ENCODE results near the gene VRK2.
"Not testable (repeated sequence)": the region's sequence is repeated elsewhere in the genome, so short reads cannot be mapped to it uniquely, and the experiment has no call there.

The VRK2 gene

DNA sequence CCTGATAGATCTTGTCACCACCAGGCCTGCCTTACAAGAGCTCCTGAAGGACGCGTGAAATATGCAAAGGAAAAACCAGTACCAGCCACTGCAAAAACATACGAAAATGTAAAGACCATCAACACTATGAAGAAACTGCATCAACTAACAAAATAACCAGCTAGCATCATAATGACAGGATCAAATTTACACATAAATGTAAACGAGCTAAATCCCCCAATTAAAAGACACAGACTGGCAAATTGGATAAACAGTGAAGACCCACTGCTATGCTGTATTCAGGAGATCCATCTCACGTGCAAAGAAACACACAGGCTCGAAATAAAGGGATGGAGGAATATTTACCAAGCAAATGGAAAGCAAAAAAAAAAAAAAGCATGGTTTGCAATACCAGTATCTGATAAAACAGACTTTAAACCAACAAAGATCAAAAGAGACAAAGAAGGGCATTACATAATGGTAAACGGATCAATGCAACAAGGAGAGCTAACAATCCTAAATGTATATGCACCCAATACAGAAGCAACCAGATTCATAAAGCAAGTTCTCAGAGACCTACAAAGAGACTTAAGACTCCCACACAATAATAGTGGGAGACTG lies 123.8 kb downstream of the VRK2 start:
- DNase-seq = not testable (repeated sequence)

- DNase-seq = not testable (repeated sequence)
These were observed 125.2 kb downstream of the VRK2 start for GRCh38 chr2:58171831-58172230.

- not testable (repeated sequence) for DNase-seq
These were observed 130.6 kb downstream of the VRK2 start for GRCh38 chr2:58177187-58177586.

DNA sequence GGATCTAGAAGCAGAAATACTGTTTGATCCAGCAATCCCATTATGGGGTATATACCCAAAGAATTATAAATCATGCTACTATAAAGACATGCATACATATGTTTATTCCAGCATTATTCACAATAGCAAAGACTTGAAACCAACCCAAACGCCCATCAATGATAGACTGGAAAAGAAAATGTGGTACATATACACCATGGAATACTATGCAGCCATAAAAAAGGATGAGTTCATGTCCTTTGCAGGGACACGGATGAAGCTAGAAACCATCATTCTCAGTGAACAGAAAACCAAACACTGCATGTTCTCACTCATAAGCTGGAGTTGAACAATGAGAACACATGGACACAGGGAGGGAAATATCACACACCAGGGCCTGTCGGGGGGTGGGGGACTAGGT lies 133.6 kb downstream of the VRK2 start:
- DNase-seq = not testable (repeated sequence)

GRCh38 chr2:58180635-58181034 lies 134.0 kb downstream of the VRK2 start:
- DNase-seq = no peak

DNA sequence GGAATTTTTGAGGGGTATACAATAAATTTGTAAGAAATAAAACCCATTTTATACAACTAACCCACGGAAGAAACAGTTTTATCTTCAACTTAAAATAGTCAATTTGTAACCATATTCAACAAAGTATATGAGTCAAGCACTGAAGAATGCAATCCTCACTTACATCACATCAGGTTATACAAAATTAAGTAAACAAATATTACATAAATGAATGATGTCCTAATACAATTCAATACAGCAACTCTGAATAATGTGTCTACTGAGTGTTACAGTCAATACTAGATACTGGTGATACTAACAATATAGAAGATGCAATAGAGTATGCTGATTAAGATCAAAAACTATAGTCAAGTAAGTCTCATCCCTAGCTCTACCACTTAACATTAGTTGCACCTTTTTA lies 135.9 kb downstream of the VRK2 start:
- DNase-seq = peak; percentile 41

GRCh38 chr2:58186501-58186900 lies 139.9 kb downstream of the VRK2 start:
- DNase-seq = no peak

DNA sequence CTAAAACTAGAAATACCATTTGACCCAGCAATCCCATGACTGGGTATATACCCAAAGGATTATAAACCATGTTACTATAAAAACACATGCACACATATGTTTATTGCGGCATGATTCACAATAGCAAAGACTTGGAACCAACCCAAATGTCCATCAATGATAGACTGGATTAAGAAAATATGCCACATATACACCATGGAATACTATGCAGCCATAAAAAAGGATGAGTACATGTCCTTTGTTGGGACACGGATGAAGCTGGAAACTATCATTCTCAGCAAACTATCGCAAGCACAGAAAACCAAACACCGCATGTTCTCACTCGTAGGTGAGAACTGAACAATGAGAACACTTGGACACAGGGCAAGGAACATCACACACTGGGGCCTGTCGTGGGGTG lies 140.4 kb downstream of the VRK2 start:
- DNase-seq = not testable (repeated sequence)

DNA sequence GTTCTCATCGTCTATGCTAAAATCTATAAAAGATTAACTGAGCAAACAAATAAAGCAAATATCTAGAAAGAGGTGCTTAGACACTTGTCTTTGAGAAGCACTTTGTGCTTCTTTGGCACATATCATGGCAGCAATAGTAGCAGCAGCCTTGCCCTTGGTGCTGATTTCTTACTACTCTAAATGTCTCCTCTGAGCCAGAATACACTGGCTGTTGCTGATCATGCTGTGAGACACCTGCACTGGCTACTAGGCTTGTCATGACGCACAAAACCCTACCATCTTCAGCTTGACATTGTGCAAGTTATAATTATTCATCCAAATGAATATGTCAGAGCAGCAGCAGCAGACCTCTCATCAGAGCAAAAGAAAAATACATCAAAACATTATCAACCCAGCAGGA lies 147.9 kb downstream of the VRK2 start:
- no peak for DNase-seq

DNA sequence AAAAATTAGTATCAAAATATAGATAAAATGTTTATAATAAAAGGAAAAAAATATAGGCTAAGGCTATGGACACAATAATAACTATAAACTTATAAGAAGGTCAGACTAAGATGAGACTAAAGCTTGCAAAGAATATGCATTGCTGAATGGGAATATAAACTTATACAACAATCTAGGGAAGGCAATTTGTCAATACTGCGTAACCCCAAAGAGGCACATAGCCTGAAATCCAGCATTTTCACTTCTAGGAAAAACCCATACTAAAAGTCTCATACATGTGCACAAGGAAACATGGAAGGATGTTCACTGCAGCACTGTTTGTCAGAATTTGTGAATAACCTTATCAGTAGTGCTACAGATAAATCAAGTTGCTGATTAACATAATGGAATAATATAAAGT lies 149.1 kb downstream of the VRK2 start:
- DNase-seq = no peak

GRCh38 chr2:58197894-58198293 lies 151.3 kb downstream of the VRK2 start:
- DNase-seq = no peak

DNA sequence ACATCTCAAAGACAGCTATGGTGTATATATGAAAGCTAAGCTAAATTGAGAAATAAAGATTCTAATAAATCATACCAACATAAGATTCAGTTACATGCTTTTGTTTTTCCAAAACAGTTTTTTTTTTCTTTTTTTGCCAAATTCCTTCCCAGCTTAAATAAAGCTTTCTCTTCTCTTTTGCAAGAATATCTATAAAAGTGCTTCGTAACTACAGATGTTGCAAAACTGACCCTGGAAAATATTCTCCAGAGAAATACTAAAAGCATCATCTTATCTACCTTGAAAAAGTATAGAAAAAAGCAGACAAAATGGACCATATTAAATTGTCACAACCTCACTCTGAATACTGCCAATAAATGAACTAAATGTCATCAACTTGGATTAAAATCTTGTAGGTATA lies 155.8 kb downstream of the VRK2 start:
- DNase-seq = no peak

- no peak for DNase-seq
These were observed 156.4 kb downstream of the VRK2 start for GRCh38 chr2:58203018-58203417.

DNA sequence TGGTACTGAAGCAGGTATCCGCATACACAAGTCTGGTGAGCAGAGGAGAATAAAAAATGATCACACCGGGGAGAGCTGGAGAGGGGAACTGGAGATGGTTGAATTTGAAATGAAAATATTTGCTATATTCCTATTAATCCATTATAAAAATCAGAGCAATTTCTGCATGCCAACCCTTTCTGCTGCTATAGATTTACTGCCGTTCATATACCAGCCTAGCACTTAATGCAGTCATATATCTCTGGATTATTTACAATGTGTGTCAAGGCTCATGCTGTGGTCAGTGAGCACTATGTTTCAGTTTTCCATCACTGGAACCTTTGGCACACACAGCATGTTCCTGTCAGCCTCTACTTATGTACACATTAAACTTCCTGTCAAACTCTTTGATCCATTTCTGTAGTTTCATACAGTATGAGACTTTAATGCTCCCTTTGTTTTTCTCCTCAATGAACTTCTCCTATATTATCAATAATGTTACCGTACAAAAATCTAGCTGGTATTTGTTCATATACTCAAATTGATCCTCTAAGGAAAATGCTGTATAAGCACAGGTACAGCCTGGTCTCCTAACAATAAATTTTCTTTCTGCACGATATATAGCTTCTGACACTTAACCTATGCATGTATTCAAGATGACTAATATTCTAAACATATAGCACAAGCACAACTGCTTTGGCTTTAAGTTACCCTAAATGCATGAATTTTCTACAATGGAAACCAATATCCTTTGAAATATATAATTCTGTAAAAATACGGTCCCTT lies 157.8 kb downstream of the VRK2 start:
- peak; percentile 3 for DNase-seq

DNA sequence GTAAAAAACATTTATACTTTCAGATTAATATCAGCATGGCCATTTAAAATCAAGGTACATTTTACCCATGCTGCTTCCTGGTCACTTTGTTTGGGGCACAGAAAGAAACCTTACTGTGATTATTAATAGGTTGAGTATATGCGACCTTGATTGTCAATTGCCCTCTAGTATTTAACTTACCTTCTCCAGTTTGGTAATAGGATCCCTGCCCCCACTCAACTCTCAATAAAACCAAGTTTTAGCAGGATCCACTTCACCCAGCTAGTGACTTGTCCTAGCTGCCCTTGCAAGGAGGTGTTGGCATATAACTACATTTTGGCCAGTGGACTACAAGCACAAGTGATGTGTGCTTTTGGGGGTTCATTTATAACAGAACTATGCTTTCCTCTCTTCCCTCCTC lies 160.2 kb downstream of the VRK2 start:
- no peak for DNase-seq

- no peak for DNase-seq
These were observed 160.6 kb downstream of the VRK2 start for GRCh38 chr2:58207189-58207588.
